ENCODE results near the gene STAG3.
"Not testable (repeated sequence)": the region's sequence is repeated elsewhere in the genome, so short reads cannot be mapped to it uniquely, and the experiment has no call there.

The STAG3 gene

GRCh38 chr7:100198266-100198665 lies 20.5 kb downstream of the STAG3 start:
- FAIRE-seq (no peak), DNase-seq (ENCODE audit: insufficient read length, low spot score) (no peak)
- TF ChIP-seq POLR2A (IDR thresholded peaks at IDR 0.05; ENCODE audit: low read depth, low read length), result no peak

GRCh38 chr7:100200693-100201092 lies 23.0 kb downstream of the STAG3 start:
- FAIRE-seq (no peak), DNase-seq (ENCODE audit: insufficient read length, low spot score) (no peak)
- TF ChIP-seq POLR2A (IDR thresholded peaks at IDR 0.05; ENCODE audit: low read depth, low read length), result no peak

- TF ChIP-seq POLR2A (IDR thresholded peaks at IDR 0.05; ENCODE audit: low read depth, low read length), result no peak
- DNase-seq (ENCODE audit: insufficient read length, low spot score), result no peak
- FAIRE-seq, result no peak
These were observed 26.7 kb downstream of the STAG3 start for GRCh38 chr7:100204454-100204853.

- FAIRE-seq, result no peak
These were observed 31.2 kb downstream of the STAG3 start for GRCh38 chr7:100208911-100209408.

GRCh38 chr7:100209493-100209892 lies 31.8 kb downstream of the STAG3 start:
- FAIRE-seq, result no peak
- DNase-seq (ENCODE audit: insufficient read length, low spot score), result no peak
- TF ChIP-seq POLR2A (IDR thresholded peaks at IDR 0.05; ENCODE audit: low read depth, low read length), result no peak

More at GRCh38 chr7:100208911-100209408, 31.2 kb downstream of the STAG3 start:
- DNase-seq (ENCODE audit: insufficient read length, low spot score), result no peak
- TF ChIP-seq POLR2A (IDR thresholded peaks at IDR 0.05; ENCODE audit: low read depth, low read length), result no peak

- no peak for FAIRE-seq
These were observed 33.1 kb downstream of the STAG3 start for GRCh38 chr7:100210805-100211204.

GRCh38 chr7:100211342-100211780 lies 33.6 kb downstream of the STAG3 start:
- no peak for FAIRE-seq
- no peak for TF ChIP-seq POLR2A (IDR thresholded peaks at IDR 0.05; ENCODE audit: low read depth, low read length)

More at GRCh38 chr7:100210805-100211204, 33.1 kb downstream of the STAG3 start:
- no peak for DNase-seq (ENCODE audit: insufficient read length, low spot score)
- no peak for TF ChIP-seq POLR2A (IDR thresholded peaks at IDR 0.05; ENCODE audit: low read depth, low read length)

GRCh38 chr7:100212631-100213286 lies 35.0 kb downstream of the STAG3 start:
- no peak for FAIRE-seq
- no peak for DNase-seq (ENCODE audit: insufficient read length, low spot score)
- no peak for TF ChIP-seq POLR2A (IDR thresholded peaks at IDR 0.05; ENCODE audit: low read depth, low read length)

More at GRCh38 chr7:100211342-100211780, 33.6 kb downstream of the STAG3 start:
- DNase-seq (ENCODE audit: insufficient read length, low spot score), result no peak

- FAIRE-seq (no peak), DNase-seq (ENCODE audit: insufficient read length, low spot score) (no peak)
- TF ChIP-seq POLR2A (IDR thresholded peaks at IDR 0.05; ENCODE audit: low read depth, low read length), result no peak
These were observed 36.0 kb downstream of the STAG3 start for GRCh38 chr7:100213672-100214071.

- not testable (repeated sequence) for DNase-seq (ENCODE audit: insufficient read length, low spot score); FAIRE-seq
These were observed 36.6 kb downstream of the STAG3 start for GRCh38 chr7:100214356-100214755.

GRCh38 chr7:100215895-100216294 lies 38.2 kb downstream of the STAG3 start:
- DNase-seq (ENCODE audit: insufficient read length, low spot score) (no peak), FAIRE-seq (no peak)
- no peak for TF ChIP-seq POLR2A (IDR thresholded peaks at IDR 0.05; ENCODE audit: low read depth, low read length)

- FAIRE-seq; DNase-seq (ENCODE audit: insufficient read length, low spot score): not testable (repeated sequence)
These were observed 40.2 kb downstream of the STAG3 start for GRCh38 chr7:100217934-100218333.

GRCh38 chr7:100219271-100219737 lies 41.6 kb downstream of the STAG3 start:
- DNase-seq (ENCODE audit: insufficient read length, low spot score), result no peak
- no peak for FAIRE-seq
- no peak for TF ChIP-seq POLR2A (IDR thresholded peaks at IDR 0.05; ENCODE audit: low read depth, low read length)

GRCh38 chr7:100219801-100220585 lies 42.3 kb downstream of the STAG3 start, which contains the start of gene PVRIG:
Gene PVRIG (plus strand): TSS chr7:100219949. CDS start chr7:100219971, 22 bp downstream.
- not testable (repeated sequence) for FAIRE-seq; DNase-seq (ENCODE audit: insufficient read length, low spot score)
